Smooth muscle cell (in vitro differentiated cells): ENCODE data around the gene OPHN1. TPM values are rescaled to one million over a fixed set of nuclear protein-coding genes. Genes with fewer than 3 reads are reported as not detected.

Experiments used
- DNase-seq: peaks from one replicate; lab custom pipeline; 2025; ENCODE audit not compliant: unreplicated experiment; lab: John Stamatoyannopoulos, UW
- H2AFZ ChIP-seq: fragments of 200-600 bp; sonication (generic); 2 replicates; pipeline ENCODE4 v1.6.0; 2016; ENCODE audit warnings: antibody characterized with exemption, low read depth, mild to moderate bottlenecking
- H3F3A ChIP-seq: fragments of 200-600 bp; sonication (generic); 2 replicates; pipeline ENCODE4 v1.6.0; 2017; ENCODE audit warnings: antibody characterized with exemption, low read depth
- H3K27ac ChIP-seq: fragments of 200-600 bp; sonication (generic); 2 replicates; pipeline ENCODE4 v1.5.1; 2016; ENCODE audit warnings: low read depth, mild to moderate bottlenecking
- H3K27me3 ChIP-seq: fragments of 200-600 bp; sonication (generic); 2 replicates; pipeline ENCODE4 v1.6.1; 2016; ENCODE audit warnings: low read depth, mild to moderate bottlenecking
- H3K36me3 ChIP-seq: fragments of 200-600 bp; sonication (generic); 2 replicates; pipeline ENCODE4 v1.5.1; 2016; ENCODE audit warnings: low read depth
- H3K4me1 ChIP-seq: fragments of 200-600 bp; sonication (generic); 2 replicates; pipeline ENCODE4 v1.5.1; 2016; ENCODE audit warnings: low read depth
- H3K4me2 ChIP-seq: fragments of 200-600 bp; sonication (generic); 2 replicates; pipeline ENCODE4 v1.6.0; 2016; ENCODE audit warnings: mild to moderate bottlenecking
- H3K4me3 ChIP-seq: fragments of 200-600 bp; sonication (generic); 2 replicates; pipeline ENCODE4 v1.5.1; 2016; ENCODE audit warnings: mild to moderate bottlenecking
- H3K79me2 ChIP-seq: fragments of 200-600 bp; sonication (generic); 2 replicates; pipeline ENCODE4 v1.6.0; 2016; ENCODE audit warnings: low read depth, mild to moderate bottlenecking
- H3K9ac ChIP-seq: fragments of 200-600 bp; sonication (generic); 2 replicates; pipeline ENCODE4 v1.6.0; 2016; ENCODE audit warnings: low read depth
- H3K9me3 ChIP-seq: fragments of 200-600 bp; sonication (generic); replicated peaks from 2 replicates; pipeline ENCODE4 v1.5.1; 2016; ENCODE audit warnings: low read depth
- H4K20me1 ChIP-seq: fragments of 200-600 bp; sonication (generic); 2 replicates; pipeline ENCODE4 v1.6.0; 2016; ENCODE audit warnings: low read depth
- WGBS: methylation state at CpG from one replicate; pipeline ENCODE4 v1.1.7; 2016; ENCODE audit warnings: low lambda C conversion rate; 5-methylcytosine and 5-hydroxymethylcytosine counted together
- polyA plus RNA-seq: library from polyadenylated mRNA; unstranded; fragments of >200 nt; fragmentation: Nextera tagmentation; extraction: Ambion mirVana; gene quantifications from 2 replicates; pipeline ENCODE4 v1.2.1, GENCODE V29; 2016
- total RNA-seq: library from RNA; depleted of rRNA; stranded (reverse); fragments of >200 nt; gene quantifications from 2 replicates; pipeline ENCODE4 v1.2.3, GENCODE V29; 2014
- TF ChIP-seq, protein P1 (sequence below): fragments of 200-600 bp; sonication (generic); IDR thresholded peaks from 2 replicates; pipeline ENCODE4 v1.5.1; 2017; ENCODE audit warnings: borderline replicate concordance, mild to moderate bottlenecking, antibody characterized with exemption; ENCODE audit not compliant: insufficient read depth, poor library complexity, severe bottlenecking

OPHN1 gene
- total and polyA plus RNA-seq, 2 experiments from 2014 or later, result 1.1 to 2.3 TPM

DNA sequence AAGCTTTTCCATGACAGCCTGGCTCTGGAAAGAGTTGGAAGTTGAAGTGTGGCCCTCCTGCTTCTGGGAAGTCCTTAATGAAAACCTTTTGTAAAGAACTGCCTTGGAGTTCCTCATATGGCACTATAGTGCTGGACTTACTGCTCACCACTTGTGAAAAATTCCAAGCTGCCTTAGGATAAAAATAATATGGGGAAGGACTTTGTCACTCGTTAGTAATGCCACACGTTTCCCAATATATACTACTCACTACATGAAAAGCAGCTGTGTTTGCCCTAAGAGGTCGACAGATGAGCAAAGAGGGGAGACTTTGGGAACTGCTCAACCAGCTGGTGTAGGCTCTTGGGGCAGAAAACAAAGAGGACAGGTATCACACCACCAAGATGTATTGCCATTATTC is 11.7 kb downstream of the OPHN1 start:
- Histone ChIP-seq H4K20me1 (no peaks in the 10 kb centered on the region), H3K36me3 (no peaks in the 10 kb centered on the region), H3K4me2 (no peak overlapping the region), H3F3A (no peaks in the 10 kb centered on the region), H2AFZ (no peak overlapping the region), H3K9me3 (no peaks in the 10 kb centered on the region), H3K79me2 (no peaks in the 10 kb centered on the region), H3K9ac (no peak overlapping the region), H3K27ac (no peak overlapping the region), H3K4me1 (no peaks in the 10 kb centered on the region), H3K27me3 (no peaks in the 10 kb centered on the region), H3K4me3 (no peak overlapping the region)
- TF ChIP-seq, protein P1, sequence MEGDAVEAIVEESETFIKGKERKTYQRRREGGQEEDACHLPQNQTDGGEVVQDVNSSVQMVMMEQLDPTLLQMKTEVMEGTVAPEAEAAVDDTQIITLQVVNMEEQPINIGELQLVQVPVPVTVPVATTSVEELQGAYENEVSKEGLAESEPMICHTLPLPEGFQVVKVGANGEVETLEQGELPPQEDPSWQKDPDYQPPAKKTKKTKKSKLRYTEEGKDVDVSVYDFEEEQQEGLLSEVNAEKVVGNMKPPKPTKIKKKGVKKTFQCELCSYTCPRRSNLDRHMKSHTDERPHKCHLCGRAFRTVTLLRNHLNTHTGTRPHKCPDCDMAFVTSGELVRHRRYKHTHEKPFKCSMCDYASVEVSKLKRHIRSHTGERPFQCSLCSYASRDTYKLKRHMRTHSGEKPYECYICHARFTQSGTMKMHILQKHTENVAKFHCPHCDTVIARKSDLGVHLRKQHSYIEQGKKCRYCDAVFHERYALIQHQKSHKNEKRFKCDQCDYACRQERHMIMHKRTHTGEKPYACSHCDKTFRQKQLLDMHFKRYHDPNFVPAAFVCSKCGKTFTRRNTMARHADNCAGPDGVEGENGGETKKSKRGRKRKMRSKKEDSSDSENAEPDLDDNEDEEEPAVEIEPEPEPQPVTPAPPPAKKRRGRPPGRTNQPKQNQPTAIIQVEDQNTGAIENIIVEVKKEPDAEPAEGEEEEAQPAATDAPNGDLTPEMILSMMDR, result no peak
- no peak for DNase-seq
- 53% methylated on average over 3 of the region's 3 CpGs for WGBS

DNA sequence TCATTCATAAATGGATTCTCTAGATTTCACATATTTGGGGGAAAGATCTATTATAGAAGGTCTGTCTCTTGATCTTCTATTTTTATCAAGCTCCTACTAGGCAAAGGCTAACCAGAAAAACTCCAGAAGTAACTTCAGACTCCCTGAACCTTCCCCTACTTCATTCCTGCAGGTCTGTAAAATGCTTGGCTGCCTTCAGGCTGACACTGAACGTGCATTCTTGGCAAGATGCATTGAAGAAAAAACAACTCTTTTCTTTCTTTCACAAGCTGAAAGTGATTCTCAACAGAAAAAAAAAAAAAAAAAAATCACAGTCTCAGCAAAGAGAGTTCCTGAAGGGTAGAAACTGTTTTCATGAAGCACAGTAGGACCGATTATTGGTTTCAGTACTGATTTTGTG is 12.7 kb downstream of the OPHN1 start:
- H3K9ac ChIP-seq, result no peak overlapping the region
- no peak overlapping the region for H2AFZ ChIP-seq
- no peaks in the 10 kb centered on the region for H3F3A ChIP-seq
- no peaks in the 10 kb centered on the region for H3K36me3 ChIP-seq
- no peaks in the 10 kb centered on the region for H3K4me1 ChIP-seq
- DNase-seq, result no peak
- no peaks in the 10 kb centered on the region for H3K79me2 ChIP-seq
- 72% methylated on average over 2 of the region's 2 CpGs for WGBS
- TF ChIP-seq, protein P1, result no peak
- no peak overlapping the region for H3K27ac ChIP-seq
- no peaks in the 10 kb centered on the region for H4K20me1 ChIP-seq
- H3K27me3 ChIP-seq, result no peaks in the 10 kb centered on the region
- H3K4me3 ChIP-seq, result no peak overlapping the region
- H3K4me2 ChIP-seq, result no peak overlapping the region
- H3K9me3 ChIP-seq, result no peaks in the 10 kb centered on the region

DNA sequence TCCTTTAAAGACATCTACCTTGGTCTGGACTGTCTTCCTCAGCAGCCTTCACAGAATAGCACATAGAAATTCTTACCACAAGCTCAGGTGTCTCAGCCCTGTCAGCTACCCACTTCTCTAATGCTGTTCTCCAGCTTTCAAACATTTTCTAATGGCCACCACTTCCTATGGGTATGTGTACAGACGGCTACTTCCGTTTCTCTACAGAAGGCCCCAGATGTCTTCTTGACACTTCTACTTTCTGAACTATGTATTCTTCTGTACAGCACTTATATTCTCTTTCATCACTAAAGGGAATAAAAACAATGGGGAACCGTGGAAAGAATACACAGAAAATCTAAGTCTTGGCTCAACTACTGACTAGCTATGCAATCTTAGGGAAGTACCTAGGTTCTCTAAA is 13.3 kb downstream of the OPHN1 start:
- Histone ChIP-seq H3K36me3 (no peaks in the 10 kb centered on the region), H3K4me3 (no peak overlapping the region), H4K20me1 (no peaks in the 10 kb centered on the region), H2AFZ (no peak overlapping the region), H3K4me1 (no peaks in the 10 kb centered on the region), H3K27me3 (no peaks in the 10 kb centered on the region), H3K9me3 (no peaks in the 10 kb centered on the region), H3K79me2 (no peaks in the 10 kb centered on the region), H3K9ac (no peak overlapping the region), H3F3A (no peaks in the 10 kb centered on the region), H3K4me2 (no peak overlapping the region), H3K27ac (no peak overlapping the region)
- 47% methylated on average over 3 of the region's 3 CpGs for WGBS
- TF ChIP-seq, protein P1, result no peak
- DNase-seq, result no peak

DNA sequence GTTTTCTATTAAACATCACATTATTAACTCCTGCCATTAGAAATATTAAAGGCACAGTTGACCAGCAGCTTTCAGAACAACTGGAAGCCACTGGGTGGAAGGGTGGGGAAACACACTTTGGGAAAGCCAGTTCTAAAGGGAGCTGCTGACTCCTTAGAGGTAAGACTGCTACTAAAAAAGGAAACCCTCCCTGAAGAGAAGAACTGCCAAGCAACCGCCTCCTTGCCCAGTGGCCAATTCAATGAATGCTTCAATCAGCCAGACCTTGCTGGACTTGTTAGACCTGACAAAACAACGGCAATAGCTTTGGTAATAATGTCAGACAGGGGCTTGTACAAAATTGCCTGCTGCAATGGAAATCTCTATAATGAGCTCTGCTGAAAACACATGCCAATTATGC is 15.6 kb downstream of the OPHN1 start:
- H3K79me2 ChIP-seq, result no peaks in the 10 kb centered on the region
- no peak overlapping the region for H3K4me2 ChIP-seq
- no peak overlapping the region for H3K27ac ChIP-seq
- H3K4me3 ChIP-seq, result no peak overlapping the region
- H3F3A ChIP-seq, result no peaks in the 10 kb centered on the region
- no peak for DNase-seq
- H3K9me3 ChIP-seq, result no peaks in the 10 kb centered on the region
- WGBS, result 72% methylated on average over 2 of the region's 2 CpGs
- no peaks in the 10 kb centered on the region for H3K27me3 ChIP-seq
- no peaks in the 10 kb centered on the region for H3K4me1 ChIP-seq
- no peak overlapping the region for H3K9ac ChIP-seq
- no peaks in the 10 kb centered on the region for H4K20me1 ChIP-seq
- H3K36me3 ChIP-seq, result no peaks in the 10 kb centered on the region
- TF ChIP-seq, protein P1, result no peak
- H2AFZ ChIP-seq, result no peak overlapping the region
